Pancreas (tissue), 10 donors: ENCODE measurements around the gene EXOSC1. TPM values are rescaled to one million over a fixed set of nuclear protein-coding genes. Genes with fewer than 3 reads are reported as not detected.

Source experiments
- ATAC-seq, 4 donors: fragments of 200-7000 bp; cut with Tn5 transposase; one replicate each; pipeline versions ENCODE4 v1.8.0 to v1.9.1; 2020; ENCODE audit warnings: mild to moderate bottlenecking in 4 of 4, moderate library complexity in 4 of 4
- DNase-seq, 6 donors: peaks; one replicate each; pipeline ENCODE4 v3.0.0-alpha.2; 2020
- FAIRE-seq: peaks from 2 replicates; lab custom pipeline; 2012; peaks lifted over from hg19 to GRCh38; lab: Jason Lieb, UNC
- H3K27ac ChIP-seq, 4 donors: fragments of 200-600 bp; sonication (generic); 1 replicate in 3 of 4; 2 replicates in 1 of 4; pipeline versions ENCODE4 v1.5.0 to v1.8.0; 2020
- H3K27me3 ChIP-seq, 4 donors: fragments of 200-600 bp; one replicate each; pipeline ENCODE4 v1.8.0; 2021
- H3K36me3 ChIP-seq, 3 donors: fragments of 200-600 bp; sonication (generic) in 1 of 3; one replicate each; pipeline versions ENCODE4 v1.5.0 to v1.8.0; 2020 to 2021
- H3K4me1 ChIP-seq, 3 donors: fragments of 200-600 bp; one replicate each; pipeline ENCODE4 v1.8.0; 2021
- H3K4me3 ChIP-seq, 4 donors: fragments of 200-600 bp; sonication (generic) in 2 of 4; one replicate each; pipeline versions ENCODE4 v1.5.0 to v1.8.0; 2020 to 2021
- H3K9me3 ChIP-seq, 4 donors: fragments of 200-600 bp; one replicate each; pipeline ENCODE4 v1.8.0; 2021
- CTCF ChIP-seq, 4 donors: fragments of 200-600 bp; sonication (generic) in 3 of 4; IDR thresholded peaks; one replicate each; pipeline versions ENCODE4 v1.5.0 to v1.8.0; 2021; ENCODE audit warnings: antibody characterized with exemption in 4 of 4
- WGBS, 2 donors: extraction: QIAGEN DNeasy Blood & Tissue Kit; methylation state at CpG; one replicate each; pipeline ENCODE4 v1.1.7; 2013; 5-methylcytosine and 5-hydroxymethylcytosine counted together
- intact Hi-C, 3 donors: fragments of 100-400 bp; cut with DNase I; formaldehyde crosslinking; loops; one replicate each; pipeline versions ENCODE4 v1.11.1 to v1.14.2; 2022
- polyA plus RNA-seq, 2 donors: library from polyadenylated mRNA; stranded (reverse); fragments of 200-250 nt; gene quantifications; one replicate each; pipeline ENCODE4 v1.2.3, GENCODE V29; 2013
- total RNA-seq, 6 donors: library from RNA; stranded (reverse); fragmentation: NEBNext Ultra II Directional in 4 of 6; extraction: Animal tissue kit (Norgen Biotek cat#: 25700) in 4 of 6; gene quantifications; one replicate each; pipeline versions ENCODE4 v1.2.1 to v1.2.4, GENCODE V29; 2021 to 2023
- donor health status: healthy with polysubstance abuse.
- donor health status: DM: no; HTN: no; CAD: no; lungs with moderate emphysema.
- donor health status: DM: no; HTN: no; CAD: no.
- donor health status: control.
- donor health status: control.
- donor health status: Bipolar disorder and iron deficiency.
- donor health status: DM: yes; HTN: yes; CAD: no.
- donor health status: DM: no; HTN: no; CAD: no.
- donor health status: DM: no; HTN: no; CAD: no.
- donor health status: DM: yes; HTN: yes; CAD: no.

The EXOSC1 gene
- total and polyA plus RNA-seq, 8 donors = 13.0 to 27.6 (median 18.0) TPM

GRCh38 chr10:97485647-97486281 is 40.0 kb upstream of the EXOSC1 start:
- WGBS, 2 donors = 65 to 73% methylated on average over 4 of the region's 4 CpGs
- ATAC-seq = no peak
- no peaks in the 10 kb centered on the region for H3K9me3 ChIP-seq

GRCh38 chr10:97483921-97484320 is 38.1 kb upstream of the EXOSC1 start:
- no peak for FAIRE-seq
- intact Hi-C loops = no loop called here

More at GRCh38 chr10:97485647-97486281, 40.0 kb upstream of the EXOSC1 start:
- Histone ChIP-seq H3K36me3 (no peaks in the 10 kb centered on the region), H3K27me3 (no peaks in the 10 kb centered on the region), H3K27ac (no peak overlapping the region), H3K4me3 (no peak overlapping the region), H3K4me1 (peaks cover 0 to 2% (median 0%) of the 10 kb centered on the region in 3 donors)
- intact Hi-C loops = no loop called here
- no peak for TF ChIP-seq CTCF (IDR thresholded peaks at IDR 0.05)
- FAIRE-seq (no peak), DNase-seq (no peak)

GRCh38 chr10:97483506-97483905 is 37.7 kb upstream of the EXOSC1 start:
- no peak for FAIRE-seq
- no peak for DNase-seq
- intact Hi-C loops = no loop called here
- Histone ChIP-seq H3K4me3 (no peak overlapping the region), H3K27ac (no peak overlapping the region), H3K4me1 (no peaks in the 10 kb centered on the region), H3K36me3 (peaks cover 0 to 3% (median 0%) of the 10 kb centered on the region in 3 donors), H3K9me3 (no peaks in the 10 kb centered on the region), H3K27me3 (no peaks in the 10 kb centered on the region)
- ATAC-seq = no peak
- 63 to 80% methylated on average over 3 of the region's 3 CpGs for WGBS, 2 donors
- no peak for TF ChIP-seq CTCF (IDR thresholded peaks at IDR 0.05)

More at GRCh38 chr10:97483921-97484320, 38.1 kb upstream of the EXOSC1 start:
- H3K27me3 ChIP-seq = no peaks in the 10 kb centered on the region
- ATAC-seq (no peak), DNase-seq (no peak)
- no peaks in the 10 kb centered on the region for H3K9me3 ChIP-seq
- no peak for TF ChIP-seq CTCF (IDR thresholded peaks at IDR 0.05)
- H3K4me1 ChIP-seq = no peaks in the 10 kb centered on the region
- H3K4me3 ChIP-seq = no peak overlapping the region
- H3K27ac ChIP-seq = no peak overlapping the region
- 97 to 100% methylated on average over 1 of the region's 1 CpG for WGBS, 2 donors
- H3K36me3 ChIP-seq = peaks cover 0 to 3% (median 0%) of the 10 kb centered on the region in 3 donors

GRCh38 chr10:97482381-97482780 is 36.6 kb upstream of the EXOSC1 start:
- DNase-seq (no peak), FAIRE-seq (no peak), ATAC-seq (no peak)
- peaks cover 0 to 7% (median 3%) of the 10 kb centered on the region in 3 donors for H3K36me3 ChIP-seq
- WGBS, 2 donors = 91 to 94% methylated on average over 1 of the region's 1 CpG
- no peaks in the 10 kb centered on the region for H3K27me3 ChIP-seq
- no peak overlapping the region for H3K27ac ChIP-seq
- no peaks in the 10 kb centered on the region for H3K4me1 ChIP-seq
- TF ChIP-seq CTCF (IDR thresholded peaks at IDR 0.05) = no peak
- intact Hi-C loops = no loop called here
- H3K9me3 ChIP-seq = no peaks in the 10 kb centered on the region
- H3K4me3 ChIP-seq = no peak overlapping the region

GRCh38 chr10:97481071-97481470 is 35.3 kb upstream of the EXOSC1 start:
- Histone ChIP-seq H3K4me3 (no peak overlapping the region), H3K27me3 (no peaks in the 10 kb centered on the region), H3K36me3 (peaks cover 0 to 20% (median 4%) of the 10 kb centered on the region in 3 donors), H3K4me1 (no peaks in the 10 kb centered on the region), H3K9me3 (no peaks in the 10 kb centered on the region), H3K27ac (no peak overlapping the region)
- no peak for TF ChIP-seq CTCF (IDR thresholded peaks at IDR 0.05)
- no peak for FAIRE-seq
- DNase-seq = no peak
- 93 to 94% methylated on average over 4 of the region's 4 CpGs for WGBS, 2 donors
- intact Hi-C loops = no loop called here
- ATAC-seq = no peak
